C4-2B (cell line): ENCODE measurements around the gene PAGR1.

Experiments used
- ZFX ChIP-seq: fragments of 450-650 bp; IDR thresholded peaks from 2 replicates; pipeline ENCODE4 v1.6.1; 2017
- TF ChIP-seq, protein P1 (sequence below): fragments of 450-650 bp; conservative IDR thresholded peaks from 2 replicates; pipeline ENCODE4 v1.5.1; 2017; ENCODE audit warnings: mild to moderate bottlenecking

DNA sequence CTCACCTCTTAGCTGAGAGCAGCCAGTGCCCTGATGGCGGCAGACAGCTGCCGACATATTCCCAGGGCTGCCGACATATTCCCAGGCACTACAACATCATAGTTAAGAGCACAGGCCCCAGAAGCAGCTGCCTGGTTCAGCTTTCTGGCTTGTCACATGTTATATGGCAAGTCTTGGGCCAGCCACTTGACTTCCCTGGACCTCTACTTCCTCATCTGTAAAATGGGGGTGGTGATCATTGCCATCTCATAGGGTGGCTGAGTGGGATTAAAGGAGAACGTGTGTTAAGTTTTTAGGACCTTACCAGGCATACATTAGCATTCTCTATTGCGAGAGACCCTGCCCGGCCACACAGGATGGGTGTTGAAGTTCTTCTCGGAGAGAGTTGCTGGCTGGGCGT is 28.0 kb downstream of the PAGR1 start:
- TF ChIP-seq, protein P1, sequence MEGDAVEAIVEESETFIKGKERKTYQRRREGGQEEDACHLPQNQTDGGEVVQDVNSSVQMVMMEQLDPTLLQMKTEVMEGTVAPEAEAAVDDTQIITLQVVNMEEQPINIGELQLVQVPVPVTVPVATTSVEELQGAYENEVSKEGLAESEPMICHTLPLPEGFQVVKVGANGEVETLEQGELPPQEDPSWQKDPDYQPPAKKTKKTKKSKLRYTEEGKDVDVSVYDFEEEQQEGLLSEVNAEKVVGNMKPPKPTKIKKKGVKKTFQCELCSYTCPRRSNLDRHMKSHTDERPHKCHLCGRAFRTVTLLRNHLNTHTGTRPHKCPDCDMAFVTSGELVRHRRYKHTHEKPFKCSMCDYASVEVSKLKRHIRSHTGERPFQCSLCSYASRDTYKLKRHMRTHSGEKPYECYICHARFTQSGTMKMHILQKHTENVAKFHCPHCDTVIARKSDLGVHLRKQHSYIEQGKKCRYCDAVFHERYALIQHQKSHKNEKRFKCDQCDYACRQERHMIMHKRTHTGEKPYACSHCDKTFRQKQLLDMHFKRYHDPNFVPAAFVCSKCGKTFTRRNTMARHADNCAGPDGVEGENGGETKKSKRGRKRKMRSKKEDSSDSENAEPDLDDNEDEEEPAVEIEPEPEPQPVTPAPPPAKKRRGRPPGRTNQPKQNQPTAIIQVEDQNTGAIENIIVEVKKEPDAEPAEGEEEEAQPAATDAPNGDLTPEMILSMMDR, result no peak
- TF ChIP-seq ZFX, result no peak
